ENCODE results near the gene LRFN5. TPM values are rescaled to one million over a fixed set of nuclear protein-coding genes. Genes with fewer than 3 reads are reported as not detected.

LRFN5 gene
- total RNA-seq, 1 experiment from 2014 or later, result not detected

DNA sequence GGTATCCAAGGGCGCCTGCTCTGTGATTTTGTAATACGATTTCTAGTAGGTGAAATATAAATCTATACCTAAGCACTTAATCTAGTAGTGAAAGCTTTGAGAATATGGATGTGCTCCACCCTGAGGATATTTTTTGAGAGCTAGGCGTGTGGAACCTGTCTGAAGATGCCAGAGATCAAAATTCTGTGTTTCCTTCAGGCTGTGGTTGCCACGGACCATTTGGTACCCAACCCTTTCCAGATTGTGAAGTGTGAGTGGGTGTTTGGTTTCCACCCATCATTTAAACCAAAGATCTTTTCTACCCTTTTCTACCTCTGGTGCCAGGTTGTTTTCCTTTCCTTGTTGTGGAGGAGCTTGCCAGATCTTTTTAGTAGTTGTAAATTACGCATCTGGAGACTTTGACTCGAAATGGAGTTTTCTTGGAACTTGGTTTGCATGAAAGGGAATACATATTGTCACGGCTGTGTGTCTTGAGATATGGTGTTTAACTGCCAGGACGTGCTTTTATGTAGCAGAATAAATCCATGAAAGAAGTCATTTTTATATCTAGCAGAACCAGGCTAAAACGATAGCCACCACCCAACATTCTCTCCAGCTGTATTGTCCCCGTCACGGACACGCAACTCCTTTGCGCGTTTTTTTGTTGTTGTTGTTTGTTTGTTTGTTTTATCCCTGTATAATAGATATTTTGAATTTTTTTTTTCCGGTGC is 2.2 kb downstream of the LRFN5 start (continued):
- TF ChIP-seq, protein P1, sequence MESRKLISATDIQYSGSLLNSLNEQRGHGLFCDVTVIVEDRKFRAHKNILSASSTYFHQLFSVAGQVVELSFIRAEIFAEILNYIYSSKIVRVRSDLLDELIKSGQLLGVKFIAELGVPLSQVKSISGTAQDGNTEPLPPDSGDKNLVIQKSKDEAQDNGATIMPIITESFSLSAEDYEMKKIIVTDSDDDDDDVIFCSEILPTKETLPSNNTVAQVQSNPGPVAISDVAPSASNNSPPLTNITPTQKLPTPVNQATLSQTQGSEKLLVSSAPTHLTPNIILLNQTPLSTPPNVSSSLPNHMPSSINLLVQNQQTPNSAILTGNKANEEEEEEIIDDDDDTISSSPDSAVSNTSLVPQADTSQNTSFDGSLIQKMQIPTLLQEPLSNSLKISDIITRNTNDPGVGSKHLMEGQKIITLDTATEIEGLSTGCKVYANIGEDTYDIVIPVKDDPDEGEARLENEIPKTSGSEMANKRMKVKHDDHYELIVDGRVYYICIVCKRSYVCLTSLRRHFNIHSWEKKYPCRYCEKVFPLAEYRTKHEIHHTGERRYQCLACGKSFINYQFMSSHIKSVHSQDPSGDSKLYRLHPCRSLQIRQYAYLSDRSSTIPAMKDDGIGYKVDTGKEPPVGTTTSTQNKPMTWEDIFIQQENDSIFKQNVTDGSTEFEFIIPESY (IDR thresholded peaks at IDR 0.05; ENCODE audit: extremely low read depth, insufficient replicate concordance, low read length), result no peak
- TF ChIP-seq POLR2AphosphoS5 (IDR thresholded peaks at IDR 0.05; ENCODE audit: low read depth, low read length), result no peak
- no peak for TF ChIP-seq EZH2phosphoT487 (IDR thresholded peaks at IDR 0.05; ENCODE audit: borderline replicate concordance)
- TF ChIP-seq EZH2 (IDR thresholded peaks at IDR 0.05), result no peak
- TF ChIP-seq EGR1 (IDR thresholded peaks at IDR 0.05; ENCODE audit: low read depth), result no peak

DNA sequence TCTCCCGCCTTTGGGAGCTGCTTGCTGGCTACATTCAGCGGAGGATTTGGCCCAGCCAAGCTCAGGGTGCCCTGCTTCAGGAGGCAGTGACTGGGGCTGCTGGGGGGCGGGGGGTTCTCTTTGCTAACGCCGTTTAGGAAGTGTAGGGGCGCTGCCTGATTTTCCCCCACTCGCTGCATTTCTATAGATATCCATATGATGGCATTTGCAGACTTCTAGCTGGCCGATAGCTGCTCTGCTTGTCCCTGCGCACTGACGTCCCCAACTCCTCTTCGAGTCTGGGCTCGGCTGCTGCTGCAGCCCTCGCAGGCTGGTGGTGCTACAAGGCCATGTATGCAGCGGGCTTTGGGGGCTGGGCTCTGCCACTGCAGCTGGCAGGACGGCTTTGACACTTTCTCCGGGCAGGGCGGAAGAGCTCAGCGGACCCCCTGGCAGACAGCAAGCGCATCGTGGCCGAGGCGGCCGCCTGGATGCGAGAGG is 3.1 kb downstream of the LRFN5 start:
- Histone ChIP-seq H3K9me3 (ENCODE audit: control insufficient read depth in 1 of 2, insufficient read depth in 1 of 2, low read depth in 1 of 2, low read length in 2 of 2) (no peaks in the 10 kb centered on the region; a peak in 1 of 4 replicates), H3K9me2 (ENCODE audit: insufficient read depth) (no peaks in the 10 kb centered on the region), H3K79me2 (ENCODE audit: insufficient read depth, low read length) (no peaks in the 10 kb centered on the region), H3K4me3 (replicated peaks in 1 of 2; ENCODE audit: low read depth in 1 of 2, low read length in 2 of 2) (no peak overlapping the region), H4K20me1 (ENCODE audit: insufficient read depth) (no peaks in the 10 kb centered on the region), H2AFZ (ENCODE audit: low read depth, low read length, poor library complexity, severe bottlenecking) (no peak overlapping the region), H3K27me3 (ENCODE audit: insufficient read depth, low read length) (no peaks in the 10 kb centered on the region), H3K4me1 (ENCODE audit: control insufficient read depth in 1 of 2, insufficient read depth in 2 of 2, low read length in 2 of 2) (no peaks in the 10 kb centered on the region), H3K27ac (ENCODE audit: low read depth, low read length) (no peak overlapping the region), H3K4me2 (ENCODE audit: low read length) (no peak overlapping the region), H3K36me3 (ENCODE audit: control insufficient read depth in 1 of 2, insufficient read depth in 2 of 2, low read length in 2 of 2) (no peaks in the 10 kb centered on the region), H3K9ac (ENCODE audit: low read length) (no peak overlapping the region)
- no TSS peak for BruUV-seq (replicated peaks)
- TF ChIP-seq CEBPB (IDR thresholded peaks at IDR 0.05; ENCODE audit: low read depth), result no peak
- TF ChIP-seq CBX3 (IDR thresholded peaks at IDR 0.05; ENCODE audit: low read depth), result no peak
- TF ChIP-seq, protein P2, sequence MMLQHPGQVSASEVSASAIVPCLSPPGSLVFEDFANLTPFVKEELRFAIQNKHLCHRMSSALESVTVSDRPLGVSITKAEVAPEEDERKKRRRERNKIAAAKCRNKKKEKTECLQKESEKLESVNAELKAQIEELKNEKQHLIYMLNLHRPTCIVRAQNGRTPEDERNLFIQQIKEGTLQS (IDR thresholded peaks at IDR 0.05), result no peak
- TF ChIP-seq SP1 (IDR thresholded peaks at IDR 0.05; ENCODE audit: low read depth), result no peak
- no peak for TF ChIP-seq JUND (IDR thresholded peaks at IDR 0.05)
- TF ChIP-seq EGR1 (IDR thresholded peaks at IDR 0.05; ENCODE audit: low read depth), result no peak
- POLR2A ChIA-PET, result no interaction called here
- DNase-seq (ENCODE audit: low read depth, low spot score) (no peak), ATAC-seq (no peak)
- intact Hi-C loops (cut with micrococcal nuclease), result no loop called here
- RAD21 ChIA-PET (ENCODE audit: low non-redundant PET in 1 of 2, low total read pairs in 2 of 2, uncharacterized antibody in 2 of 2, unreplicated experiment in 2 of 2), result no interaction called here
- CTCF ChIA-PET, result interaction anchor here (1.3 kb wide), 1 partner anchor 9 kb away, joined by 7 read pairs; no protein-coding TSS in a partner anchor

Measured in HCT116 (cell line).